OCI-LY1 (cell line): Measurements from ENCODE around the gene BCL2L11.

Experiments
- H2AFZ ChIP-seq: fragments of 200-600 bp; sonication (generic), shearing (Covaris generic); 2 replicates; pipeline ENCODE4 v1.6.0; 2014; ENCODE audit warnings: antibody characterized with exemption, mild to moderate bottlenecking, low read length
- H3F3A ChIP-seq: fragments of 200-600 bp; sonication (generic), shearing (Covaris generic); 2 replicates; pipeline ENCODE4 v1.6.0; 2014; ENCODE audit warnings: mild to moderate bottlenecking, antibody characterized with exemption, low read length, moderate library complexity; ENCODE audit not compliant: insufficient read depth
- H3K27ac ChIP-seq: fragments of 200-600 bp; sonication (generic); 2 replicates; pipeline ENCODE4 v1.5.1; 2014; ENCODE audit warnings: low read length, mixed run types, mild to moderate bottlenecking, low read depth; ENCODE audit not compliant: poor library complexity, severe bottlenecking
- H3K27me3 ChIP-seq: fragments of 200-600 bp; sonication (generic); 2 replicates; pipeline ENCODE4 v1.6.0; 2014; ENCODE audit warnings: antibody characterized with exemption, mild to moderate bottlenecking, low read length, moderate library complexity; ENCODE audit not compliant: insufficient read depth
- H3K36me3 ChIP-seq: fragments of 200-600 bp; sonication (generic); 2 replicates; pipeline ENCODE4 v1.6.1; 2014; ENCODE audit warnings: mild to moderate bottlenecking, antibody characterized with exemption, low read length, moderate library complexity, mixed read lengths; ENCODE audit not compliant: insufficient read depth
- H3K4me1 ChIP-seq: fragments of 200-600 bp; sonication (generic); 2 replicates; pipeline ENCODE4 v1.5.1; 2014; ENCODE audit warnings: mild to moderate bottlenecking, low read length, moderate library complexity; ENCODE audit not compliant: insufficient read depth, severe bottlenecking
- H3K4me2 ChIP-seq: fragments of 200-600 bp; sonication (generic), shearing (Covaris generic); 2 replicates; pipeline ENCODE4 v1.6.1; 2014; ENCODE audit warnings: low read length
- H3K4me3 ChIP-seq: fragments of 200-600 bp; sonication (generic); 2 replicates; pipeline ENCODE4 v1.5.1; 2014; ENCODE audit warnings: low read length, low read depth, mild to moderate bottlenecking, mixed read lengths; ENCODE audit not compliant: poor library complexity, severe bottlenecking
- H3K79me2 ChIP-seq: fragments of 200-600 bp; shearing (Covaris generic); 2 replicates; pipeline ENCODE4 v1.6.1; 2016; ENCODE audit warnings: mixed run types, low read length, mixed read lengths; ENCODE audit not compliant: insufficient read depth
- H3K9ac ChIP-seq: fragments of 200-600 bp; sonication (generic), shearing (Covaris generic); 2 replicates; pipeline ENCODE4 v1.6.1; 2014; ENCODE audit warnings: mild to moderate bottlenecking, low read length, mixed read lengths
- H3K9me2 ChIP-seq: fragments of 200-600 bp; sonication (generic), shearing (Covaris generic); 2 replicates; pipeline ENCODE4 v1.6.1; 2014; ENCODE audit warnings: low read depth, mild to moderate bottlenecking, low read length, mixed read lengths
- H3K9me3 ChIP-seq: fragments of 200-600 bp; shearing (Covaris generic); 2 replicates; pipeline ENCODE4 v1.6.1; 2014; ENCODE audit warnings: low read length, mixed read lengths
- H4K20me1 ChIP-seq: fragments of 200-600 bp; sonication (generic), shearing (Covaris generic); 2 replicates; pipeline ENCODE4 v1.6.0; 2016; ENCODE audit warnings: mild to moderate bottlenecking, low read length; ENCODE audit not compliant: insufficient read depth
- CTCF ChIP-seq: fragments of 200-600 bp; sonication (generic), shearing (Covaris generic); IDR thresholded peaks from 2 replicates; pipeline ENCODE4 v1.5.1; 2017; ENCODE audit warnings: mild to moderate bottlenecking, antibody characterized with exemption, low read length, moderate library complexity, mixed read lengths
- EZH2 ChIP-seq: fragments of 200-600 bp; sonication (generic), shearing (Covaris generic); IDR thresholded peaks from 2 replicates; pipeline ENCODE4 v1.8.0; 2017; ENCODE audit warnings: borderline replicate concordance, mixed run types, mild to moderate bottlenecking, antibody characterized with exemption, low read length, moderate library complexity, mixed read lengths

BCL2L11 gene

GRCh38 chr2:111127351-111127750, 6.6 kb downstream of the BCL2L11 start:
- Histone ChIP-seq H3K36me3 (peaks cover 97% of the 10 kb centered on the region), H3K4me2 (peak overlapping the region; percentile 80; the same call in 1 of the 2 replicates), H3K9me2 (no peaks in the 10 kb centered on the region), H2AFZ (no peak overlapping the region), H3K9ac (no peak overlapping the region), H3K9me3 (no peaks in the 10 kb centered on the region), H4K20me1 (peaks cover 9% of the 10 kb centered on the region; the same call in 1 of the 2 replicates), H3F3A (no peaks in the 10 kb centered on the region), H3K27ac (no peak overlapping the region), H3K4me1 (peaks cover 91% of the 10 kb centered on the region), H3K27me3 (no peaks in the 10 kb centered on the region), H3K4me3 (peak overlapping the region; percentile 89), H3K79me2 (peaks cover 97% of the 10 kb centered on the region)
- no peak for TF ChIP-seq EZH2
- no peak for TF ChIP-seq CTCF

DNA sequence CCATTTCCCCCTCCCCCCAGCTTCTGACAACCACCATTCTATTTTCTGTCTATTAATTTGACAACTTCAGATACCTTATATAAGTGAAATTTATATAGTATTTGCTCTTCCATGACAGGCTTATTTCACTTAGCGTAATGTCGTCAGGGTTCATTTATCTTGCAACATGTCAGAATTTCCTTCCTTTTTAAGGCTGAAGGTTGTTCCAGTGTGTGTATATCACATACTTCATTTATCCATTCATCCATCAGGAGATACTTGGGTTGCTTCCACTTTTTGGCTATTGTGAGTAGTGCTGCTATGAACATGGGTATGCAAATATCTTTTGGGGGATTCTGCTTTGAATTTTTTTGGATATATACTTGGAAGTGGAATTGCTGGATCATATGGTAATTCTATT, 7.4 kb downstream of the BCL2L11 start:
- peaks cover 9% of the 10 kb centered on the region for H4K20me1 ChIP-seq
- H3K36me3 ChIP-seq = peaks cover 99% of the 10 kb centered on the region
- no peaks in the 10 kb centered on the region for H3K9me3 ChIP-seq
- no peak overlapping the region for H3K4me3 ChIP-seq
- peaks cover 99% of the 10 kb centered on the region for H3K79me2 ChIP-seq
- TF ChIP-seq CTCF (no peak), EZH2 (no peak)
- no peaks in the 10 kb centered on the region for H3K27me3 ChIP-seq
- no peak overlapping the region for H3K27ac ChIP-seq
- H3K4me1 ChIP-seq = peaks cover 99% of the 10 kb centered on the region
- no peak overlapping the region for H2AFZ ChIP-seq
- no peaks in the 10 kb centered on the region for H3F3A ChIP-seq
- peak overlapping the region; percentile 80; the same call in 1 of the 2 replicates for H3K4me2 ChIP-seq
- no peak overlapping the region for H3K9ac ChIP-seq
- no peaks in the 10 kb centered on the region for H3K9me2 ChIP-seq

DNA sequence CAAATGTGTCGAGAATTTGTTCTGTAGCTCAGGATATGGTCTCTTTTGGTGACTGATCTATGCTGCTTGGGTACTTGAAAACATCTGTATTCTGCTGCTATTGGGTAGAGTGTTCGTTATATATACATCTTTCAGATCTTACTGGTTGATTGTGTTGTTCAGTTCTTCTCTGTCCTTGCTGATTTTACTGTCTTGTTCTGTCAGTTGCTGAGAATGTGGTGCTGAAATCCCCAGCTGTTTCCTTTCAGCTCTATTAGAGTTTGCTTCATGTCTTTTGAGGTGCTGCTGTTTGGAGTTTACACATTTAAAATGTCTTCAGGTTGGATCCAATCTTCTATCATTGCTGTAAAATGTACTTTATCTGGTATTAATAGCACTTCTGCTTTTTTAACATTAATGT, 12.9 kb downstream of the BCL2L11 start:
- no peak overlapping the region for H3K9ac ChIP-seq
- peak overlapping the region; percentile 36; the same call in 1 of the 2 replicates for H3K4me2 ChIP-seq
- H3K4me3 ChIP-seq = peak overlapping the region; percentile 13
- no peak for TF ChIP-seq CTCF
- TF ChIP-seq EZH2 = no peak
- H3K27ac ChIP-seq = peak overlapping the region; percentile 37
- H2AFZ ChIP-seq = no peak overlapping the region
- H3K79me2 ChIP-seq = peaks cover 99% of the 10 kb centered on the region
- H4K20me1 ChIP-seq = peaks cover 3% of the 10 kb centered on the region
- no peaks in the 10 kb centered on the region for H3K9me3 ChIP-seq
- peaks cover 99% of the 10 kb centered on the region for H3K36me3 ChIP-seq
- H3F3A ChIP-seq = 0 out of 2 replicates have a peak, but pooled peaks cover 3% of the 10 kb centered on the region
- H3K9me2 ChIP-seq = no peaks in the 10 kb centered on the region
- H3K4me1 ChIP-seq = peaks cover 95% of the 10 kb centered on the region
- H3K27me3 ChIP-seq = no peaks in the 10 kb centered on the region
